IMR-90 (cell line): ENCODE results near the gene HEATR3. TPM values are rescaled to one million over a fixed set of nuclear protein-coding genes. Genes with fewer than 3 reads are reported as not detected.

Experiments
- ATAC-seq: fragments of 200-7000 bp; cut with Tn5 transposase; 2 replicates; pipeline ENCODE4 v1.9.1; 2020; ENCODE audit warnings: low read depth, mild to moderate bottlenecking, moderate library complexity
- BruUV-seq: library from RNA; stranded (reverse); fragments of 400-500 nt; replicated peaks from 2 replicates; lab custom pipeline; 2021; lab: Mats Ljungman, UMichigan
- CTCF ChIA-PET: fragments of 300-600 bp; formaldehyde crosslinking; extraction: SDS; loops from one replicate; lab custom pipeline; 2021; ENCODE audit warnings: antibody characterized with exemption; lab: Yijun Ruan, JAX
- POLR2A ChIA-PET: fragments of 300-600 bp; sonication (Branson Sonifier 250); formaldehyde crosslinking; loops from one replicate; lab custom pipeline; 2022; ENCODE audit warnings: antibody characterized with exemption; ENCODE audit not compliant: unreplicated experiment; lab: Charles Lee
- DNase-seq: peaks from one replicate; pipeline ENCODE4 v3.0.0; 2013
- H2AFZ ChIP-seq: replicated peaks from 2 replicates; pipeline ENCODE3; 2013; ENCODE audit warnings: low read length, mild to moderate bottlenecking; ENCODE audit not compliant: poor library complexity
- H2AK5ac ChIP-seq: 2 replicates; pipeline ENCODE4 v1.6.1; 2013; ENCODE audit warnings: low read depth, low read length, inconsistent platforms
- H2AK9ac ChIP-seq: replicated peaks from 2 replicates; pipeline ENCODE3; 2013; ENCODE audit warnings: mild to moderate bottlenecking, low read depth, low read length, moderate library complexity; ENCODE audit not compliant: poor library complexity
- H2BK120ac ChIP-seq: 2 replicates; pipeline ENCODE4 v1.6.1; 2013; ENCODE audit warnings: low read depth, low read length, inconsistent platforms
- H2BK15ac ChIP-seq: 3 replicates; pipeline ENCODE4 v1.6.1; 2013; ENCODE audit warnings: low read depth, low read length, inconsistent platforms
- H2BK20ac ChIP-seq: 2 replicates; pipeline ENCODE4 v1.6.1; 2013; ENCODE audit warnings: low read depth, mild to moderate bottlenecking, inconsistent platforms, low read length, moderate library complexity
- H2BK5ac ChIP-seq: 2 replicates; pipeline ENCODE4 v1.6.1; 2013; ENCODE audit warnings: mild to moderate bottlenecking, low read depth, low read length, inconsistent platforms; ENCODE audit not compliant: poor library complexity, severe bottlenecking
- H3K14ac ChIP-seq: replicated peaks from 2 replicates; pipeline ENCODE4 v1.6.1; 2013; ENCODE audit warnings: low read depth, low read length, inconsistent platforms
- H3K18ac ChIP-seq: 2 replicates; pipeline ENCODE4 v1.6.1; 2013; ENCODE audit warnings: low read depth, low read length, control low read depth
- H3K23ac ChIP-seq: 2 replicates; pipeline ENCODE4 v1.6.1; 2013; ENCODE audit warnings: low read depth, low read length, inconsistent platforms
- H3K27ac ChIP-seq: 2 replicates; pipeline ENCODE4 v1.5.1; 2013; ENCODE audit warnings: mild to moderate bottlenecking, control low read depth, low read length; ENCODE audit not compliant: insufficient read depth
- H3K27me3 ChIP-seq: 2 replicates; pipeline ENCODE4 v1.6.1; 2013; ENCODE audit warnings: low read length; ENCODE audit not compliant: control insufficient read depth, insufficient read depth
- H3K36me3 ChIP-seq: 2 replicates; pipeline ENCODE4 v1.6.1; 2013; ENCODE audit warnings: low read length, mixed read lengths; ENCODE audit not compliant: control insufficient read depth, insufficient read depth
- H3K4ac ChIP-seq: 2 replicates; pipeline ENCODE4 v1.6.1; 2013; ENCODE audit warnings: low read depth, low read length, inconsistent platforms
- H3K4me1 ChIP-seq: 2 replicates; pipeline ENCODE4 v1.6.1; 2013; ENCODE audit warnings: low read length, mixed read lengths; ENCODE audit not compliant: control insufficient read depth, insufficient read depth
- H3K4me2 ChIP-seq: 2 replicates; pipeline ENCODE4 v1.6.1; 2013; ENCODE audit warnings: low read depth, mild to moderate bottlenecking, control low read depth, low read length, moderate library complexity
- H3K4me3 ChIP-seq: 2 replicates; pipeline ENCODE4 v1.5.1; 2013; ENCODE audit warnings: low read depth, mild to moderate bottlenecking, control low read depth, low read length, moderate library complexity; ENCODE audit not compliant: insufficient read depth
- H3K56ac ChIP-seq: 2 replicates; pipeline ENCODE4 v1.6.1; 2013; ENCODE audit warnings: low read length, inconsistent platforms; ENCODE audit not compliant: insufficient read depth; ENCODE audit errors: extremely low read depth
- H3K79me1 ChIP-seq, 2 experiments: 2 replicates each; pipeline ENCODE4 v1.6.1; 2013; ENCODE audit warnings: low read length in 2 of 2, inconsistent platforms in 1 of 2, low read depth in 1 of 2
- H3K9ac ChIP-seq: 2 replicates; pipeline ENCODE4 v1.6.1; 2013; ENCODE audit warnings: low read depth, low read length, control low read depth
- H3K9me1 ChIP-seq: 2 replicates; pipeline ENCODE4 v1.6.1; 2013; ENCODE audit warnings: low read length, inconsistent platforms; ENCODE audit not compliant: insufficient read depth
- H3K9me3 ChIP-seq: 2 replicates; pipeline ENCODE4 v1.6.1; 2013; ENCODE audit warnings: low read length; ENCODE audit not compliant: control insufficient read depth, insufficient read depth
- H4K20me1 ChIP-seq: 2 replicates; pipeline ENCODE4 v1.6.1; 2013; ENCODE audit warnings: low read length, inconsistent platforms; ENCODE audit not compliant: insufficient read depth
- H4K5ac ChIP-seq: 2 replicates; pipeline ENCODE4 v1.6.1; 2013; ENCODE audit warnings: mild to moderate bottlenecking, low read depth, low read length, control low read depth
- H4K8ac ChIP-seq, 2 experiments: 2 replicates each; pipeline ENCODE4 v1.6.1; 2013; ENCODE audit warnings: low read depth in 2 of 2, low read length in 2 of 2, control low read depth in 1 of 2, inconsistent platforms in 1 of 2
- H4K91ac ChIP-seq: 2 replicates; pipeline ENCODE4 v1.6.1; 2013; ENCODE audit warnings: low read depth, low read length, inconsistent platforms; ENCODE audit not compliant: insufficient read depth
- CEBPB ChIP-seq: IDR thresholded peaks from 2 replicates; pipeline ENCODE4 v1.6.1; 2012; ENCODE audit warnings: low read depth, low read length, improper control_type of control experiment
- CHD1 ChIP-seq: IDR thresholded peaks from 2 replicates; pipeline ENCODE4 v1.6.1; 2012; ENCODE audit warnings: low read depth, low read length, improper control_type of control experiment
- MAZ ChIP-seq: IDR thresholded peaks from 2 replicates; pipeline ENCODE4 v1.6.1; 2012; ENCODE audit warnings: low read depth, mild to moderate bottlenecking, low read length, improper control_type of control experiment, moderate library complexity, borderline replicate concordance
- RAD21 ChIP-seq: IDR thresholded peaks from 2 replicates; pipeline ENCODE4 v1.6.1; 2012; ENCODE audit warnings: low read length, improper control_type of control experiment
- RCOR1 ChIP-seq: IDR thresholded peaks from 2 replicates; pipeline ENCODE4 v1.6.1; 2012; ENCODE audit warnings: mild to moderate bottlenecking, low read length, improper control_type of control experiment; ENCODE audit not compliant: insufficient replicate concordance
- SMC3 ChIP-seq: fragments of 150-350 bp; IDR thresholded peaks from 2 replicates; pipeline ENCODE4 v1.6.1; 2016; ENCODE audit warnings: low read depth, mild to moderate bottlenecking, antibody characterized with exemption, low read length, moderate library complexity
- USF2 ChIP-seq: fragments of 150-350 bp; IDR thresholded peaks from 2 replicates; pipeline ENCODE4 v1.6.1; 2017; ENCODE audit warnings: mild to moderate bottlenecking, antibody characterized with exemption, low read length, low read depth
- WGBS, 2 experiments: methylation state at CpG; one replicate each; pipeline versions ENCODE4 v1.1.5 to v1.1.7; 2013; ENCODE audit warnings: missing lambda C conversion rate in 2 of 2; ENCODE audit not compliant: insufficient read length in 1 of 2; ENCODE audit errors: extremely low coverage in 2 of 2; 5-methylcytosine and 5-hydroxymethylcytosine counted together
- dilution Hi-C: fragments of 300-500 bp; cut with HindIII; formaldehyde crosslinking; loops from one replicate; pipeline ENCODE4 v1.14.3; 2018; ENCODE audit warnings: low sequenced_read_pairs; ENCODE audit not compliant: unreplicated experiment
- in situ Hi-C: fragments of 300-500 bp; cut with MboI; formaldehyde crosslinking; loops from 3 replicates; pipeline ENCODE4 v1.14.3; 2019; ENCODE audit warnings: low sequenced_read_pairs, inconsistent platforms, mixed read lengths
- intact Hi-C: fragments of 100-400 bp; cut with micrococcal nuclease; formaldehyde crosslinking; loops from 2 replicates; pipeline ENCODE4 v1.10.0; 2022
- polyA plus RNA-seq, 3 experiments: library from polyadenylated mRNA; depleted of rRNA; stranded (reverse); fragments of >200 nt; gene quantifications; 2 replicates each; pipeline ENCODE4 v1.2.3, GENCODE V29; 2012; ENCODE audit warnings: low replicate concordance in 1 of 3
- total RNA-seq: library from RNA; depleted of rRNA; stranded (reverse); fragments of >200 nt; gene quantifications from 2 replicates; pipeline ENCODE4 v1.2.3, GENCODE V29; 2012

Gene HEATR3
- total and polyA plus RNA-seq, 2 of the 4 experiments (the other 2 are of a cell fraction): 9.4 to 21.1 TPM

- Histone ChIP-seq H3K23ac (no peak overlapping the region), H4K91ac (no peak overlapping the region), H3K18ac (no peak overlapping the region), H2BK15ac (no peak overlapping the region), H2AK5ac (no peak overlapping the region), H3K4me2 (no peak overlapping the region), H3K4me3 (no peak overlapping the region), H3K9me3 (no peaks in the 10 kb centered on the region), H2BK20ac (no peak overlapping the region), H3K9me1 (no peaks in the 10 kb centered on the region; the same call in 1 of the 2 replicates), H3K27me3 (no peaks in the 10 kb centered on the region), H3K36me3 (peaks cover 18% of the 10 kb centered on the region), H2BK120ac (no peak overlapping the region), H3K27ac (no peak overlapping the region), H3K4me1 (peaks cover 6% of the 10 kb centered on the region), H3K4ac (no peak overlapping the region), H3K9ac (no peak overlapping the region), H2AFZ (no peak overlapping the region), H3K14ac (no peak overlapping the region), H4K8ac (no peak overlapping the region), H4K20me1 (peaks cover 14% of the 10 kb centered on the region), H2AK9ac (no peak overlapping the region), H2BK5ac (no peak overlapping the region), H3K79me1 (peaks cover 33 to 34% of the 10 kb centered on the region in 2 experiments), H3K56ac (no peak overlapping the region), H4K5ac (no peak overlapping the region)
- intact Hi-C loops: no loop called here
- DNase-seq (no peak), ATAC-seq (no peak)
- dilution Hi-C loops: no loop called here
- POLR2A ChIA-PET: no interaction called here
- CTCF ChIA-PET: no interaction called here
- in situ Hi-C loops: no loop called here
- BruUV-seq: no TSS peak
- no CpG with 5 or more reads among the region's 5 CpGs for WGBS, 2 experiments
- TF ChIP-seq CHD1 (no peak), CEBPB (no peak), MAZ (no peak), RCOR1 (no peak), SMC3 (no peak), RAD21 (no peak), USF2 (no peak)
Observed at GRCh38 chr16:50072730-50073129, 7.0 kb downstream of the HEATR3 start.
